Suprapubic skin (tissue), 4 donors: ENCODE measurements around the gene LRP1B.

ENCODE experiments used
- EP300 ChIP-seq: sonication (generic); formaldehyde crosslinking; IDR thresholded peaks from one replicate; pipeline ENCODE4 v1.6.1; 2017; ENCODE audit warnings: antibody characterized with exemption
- POLR2AphosphoS5 ChIP-seq, 3 donors: sonication (generic); formaldehyde crosslinking; IDR thresholded peaks; one replicate each; pipeline ENCODE4 v1.6.1; 2017; ENCODE audit warnings: antibody characterized with exemption in 3 of 3
- TF ChIP-seq, protein P1 (sequence below), 2 donors: fragments of 200-600 bp in 1 of 2; fragments of 450-650 bp in 1 of 2; sonication (generic) in 1 of 2; IDR thresholded peaks; one replicate each; pipeline ENCODE4 v1.5.1; 2016 to 2019; ENCODE audit warnings: antibody characterized with exemption in 2 of 2, mild to moderate bottlenecking in 1 of 2, moderate library complexity in 1 of 2

DNA sequence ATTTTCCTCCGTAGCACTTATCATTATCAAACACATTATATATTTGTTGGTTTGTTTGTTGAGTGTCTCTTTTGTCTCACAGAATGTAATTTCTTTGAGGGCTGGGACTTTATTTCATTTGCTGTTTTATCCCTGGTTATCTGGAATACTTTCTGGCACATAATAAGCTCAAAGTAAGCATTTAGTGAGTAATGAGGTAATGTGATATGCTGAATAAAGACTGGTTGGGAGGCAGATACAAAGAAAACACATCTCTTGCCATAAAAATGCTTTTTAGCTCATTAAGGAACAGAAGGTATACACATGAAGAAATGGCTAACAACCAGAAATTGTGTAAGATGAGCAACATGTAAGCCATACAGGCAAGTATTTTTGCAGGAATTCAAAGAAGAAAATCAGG lies 1411.8 kb downstream of the LRP1B start:
- no peak for TF ChIP-seq POLR2AphosphoS5 (IDR thresholded peaks at IDR 0.05)
- no peak for TF ChIP-seq EP300
- TF ChIP-seq, protein P1, sequence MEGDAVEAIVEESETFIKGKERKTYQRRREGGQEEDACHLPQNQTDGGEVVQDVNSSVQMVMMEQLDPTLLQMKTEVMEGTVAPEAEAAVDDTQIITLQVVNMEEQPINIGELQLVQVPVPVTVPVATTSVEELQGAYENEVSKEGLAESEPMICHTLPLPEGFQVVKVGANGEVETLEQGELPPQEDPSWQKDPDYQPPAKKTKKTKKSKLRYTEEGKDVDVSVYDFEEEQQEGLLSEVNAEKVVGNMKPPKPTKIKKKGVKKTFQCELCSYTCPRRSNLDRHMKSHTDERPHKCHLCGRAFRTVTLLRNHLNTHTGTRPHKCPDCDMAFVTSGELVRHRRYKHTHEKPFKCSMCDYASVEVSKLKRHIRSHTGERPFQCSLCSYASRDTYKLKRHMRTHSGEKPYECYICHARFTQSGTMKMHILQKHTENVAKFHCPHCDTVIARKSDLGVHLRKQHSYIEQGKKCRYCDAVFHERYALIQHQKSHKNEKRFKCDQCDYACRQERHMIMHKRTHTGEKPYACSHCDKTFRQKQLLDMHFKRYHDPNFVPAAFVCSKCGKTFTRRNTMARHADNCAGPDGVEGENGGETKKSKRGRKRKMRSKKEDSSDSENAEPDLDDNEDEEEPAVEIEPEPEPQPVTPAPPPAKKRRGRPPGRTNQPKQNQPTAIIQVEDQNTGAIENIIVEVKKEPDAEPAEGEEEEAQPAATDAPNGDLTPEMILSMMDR (IDR thresholded peaks at IDR 0.05) = no peak
